H7 (cell line): ENCODE measurements around the gene ARPC1A. TPM values are rescaled to one million over a fixed set of nuclear protein-coding genes. Genes with fewer than 3 reads are reported as not detected.
A peak's percentile ranks its signal among the peaks of the same experiment; 100 is the strongest.
"Not testable (repeated sequence)": the region's sequence is repeated elsewhere in the genome, so short reads cannot be mapped to it uniquely, and the experiment has no call there.

Source experiments
- DNase-seq: peaks from one replicate; pipeline ENCODE4 v3.0.0; 2012
- H3K27me3 ChIP-seq: 2 replicates; pipeline ENCODE4 v1.6.0; 2011; ENCODE audit warnings: mild to moderate bottlenecking, low read length; ENCODE audit not compliant: control insufficient read depth, insufficient read depth
- H3K36me3 ChIP-seq: replicated peaks from 2 replicates; pipeline ENCODE4 v1.5.1; 2011; ENCODE audit warnings: low read length; ENCODE audit not compliant: control insufficient read depth, insufficient read depth
- H3K4me3 ChIP-seq: 2 replicates; pipeline ENCODE4 v1.5.1; 2011; ENCODE audit warnings: low read depth, mild to moderate bottlenecking, control low read depth, low read length, moderate library complexity; ENCODE audit not compliant: insufficient read depth
- total RNA-seq: library from RNA; depleted of rRNA; stranded (reverse); fragments of >200 nt; shearing (Covaris generic); gene quantifications from 2 replicates; pipeline ENCODE4 v1.2.3, GENCODE V29; 2014

The ARPC1A gene
- total RNA-seq, 1 experiment from 2014 or later: 168 TPM

DNA sequence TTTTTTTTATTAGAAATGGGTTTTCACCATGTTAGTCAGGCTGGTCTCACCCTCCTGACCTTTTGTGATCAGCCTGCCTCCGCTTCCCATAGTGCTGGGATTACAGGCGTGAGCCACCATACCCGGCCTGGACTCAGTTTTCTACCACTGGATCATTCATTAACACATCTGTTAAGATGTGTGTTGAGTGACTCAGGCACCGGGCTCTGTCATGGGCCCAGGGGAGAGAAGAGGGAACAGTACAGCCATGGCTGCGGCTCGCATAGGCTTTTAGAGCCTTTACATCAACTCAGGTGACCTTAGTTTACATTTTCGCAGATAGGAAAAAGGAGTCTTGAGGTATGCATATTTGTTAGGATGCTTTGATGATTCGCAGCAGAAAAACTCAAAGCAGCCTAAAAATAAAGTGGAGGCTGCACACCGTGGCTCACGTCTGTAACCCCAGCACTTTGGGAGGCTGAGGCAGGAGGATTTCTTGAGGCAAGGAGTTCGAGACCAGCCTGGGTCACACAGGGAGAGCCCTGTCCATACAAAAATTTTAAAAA is 45.8 kb downstream of the ARPC1A start:
- H3K27me3 ChIP-seq: no peaks in the 10 kb centered on the region; the same call in 1 of the 2 replicates
- H3K4me3 ChIP-seq: no peak overlapping the region
- DNase-seq: no peak
- peaks cover 1% of the 10 kb centered on the region for H3K36me3 ChIP-seq

DNA sequence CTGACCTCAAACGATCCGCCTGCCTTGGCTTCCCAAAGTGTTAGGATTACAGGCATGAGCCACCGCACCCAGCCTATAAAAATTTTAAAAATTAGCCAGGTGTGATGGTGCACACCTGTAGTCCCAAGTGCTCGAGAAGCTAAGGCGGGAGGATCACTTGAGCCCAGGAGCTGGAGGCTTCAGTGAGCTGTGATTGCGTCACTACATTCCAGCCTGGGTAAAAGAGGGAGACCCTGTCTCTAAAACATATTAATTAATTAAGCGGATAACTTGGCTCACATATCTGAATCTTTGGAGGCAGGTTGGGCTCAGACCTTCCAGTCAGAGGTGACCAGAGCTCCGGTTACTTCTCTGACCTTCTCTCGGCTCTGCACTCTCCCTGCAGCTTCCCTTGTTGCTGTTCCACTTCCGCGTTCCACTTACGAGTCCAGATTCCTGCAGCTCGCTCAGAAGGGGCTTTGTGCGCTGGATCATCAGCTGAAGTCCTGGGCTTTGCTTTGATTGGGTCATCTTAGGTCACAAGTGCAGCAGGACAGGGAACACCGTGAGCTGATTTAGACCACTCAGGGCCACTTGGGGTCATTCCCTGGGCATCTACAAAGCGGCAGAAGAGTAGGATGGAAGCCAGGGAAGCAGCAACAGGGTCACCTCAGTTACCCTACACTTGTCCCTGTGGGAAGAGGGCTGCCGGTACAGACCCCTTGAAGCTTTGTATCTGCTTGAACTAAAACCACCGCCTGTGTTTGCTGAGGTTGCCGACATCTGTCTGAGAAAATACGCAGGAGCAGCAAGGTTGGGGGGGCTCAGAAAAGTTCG is 46.8 kb downstream of the ARPC1A start:
- no peaks in the 10 kb centered on the region; the same call in 1 of the 2 replicates for H3K27me3 ChIP-seq
- no peaks in the 10 kb centered on the region for H3K36me3 ChIP-seq
- H3K4me3 ChIP-seq: no peak overlapping the region
- peak; percentile 35 for DNase-seq

DNA sequence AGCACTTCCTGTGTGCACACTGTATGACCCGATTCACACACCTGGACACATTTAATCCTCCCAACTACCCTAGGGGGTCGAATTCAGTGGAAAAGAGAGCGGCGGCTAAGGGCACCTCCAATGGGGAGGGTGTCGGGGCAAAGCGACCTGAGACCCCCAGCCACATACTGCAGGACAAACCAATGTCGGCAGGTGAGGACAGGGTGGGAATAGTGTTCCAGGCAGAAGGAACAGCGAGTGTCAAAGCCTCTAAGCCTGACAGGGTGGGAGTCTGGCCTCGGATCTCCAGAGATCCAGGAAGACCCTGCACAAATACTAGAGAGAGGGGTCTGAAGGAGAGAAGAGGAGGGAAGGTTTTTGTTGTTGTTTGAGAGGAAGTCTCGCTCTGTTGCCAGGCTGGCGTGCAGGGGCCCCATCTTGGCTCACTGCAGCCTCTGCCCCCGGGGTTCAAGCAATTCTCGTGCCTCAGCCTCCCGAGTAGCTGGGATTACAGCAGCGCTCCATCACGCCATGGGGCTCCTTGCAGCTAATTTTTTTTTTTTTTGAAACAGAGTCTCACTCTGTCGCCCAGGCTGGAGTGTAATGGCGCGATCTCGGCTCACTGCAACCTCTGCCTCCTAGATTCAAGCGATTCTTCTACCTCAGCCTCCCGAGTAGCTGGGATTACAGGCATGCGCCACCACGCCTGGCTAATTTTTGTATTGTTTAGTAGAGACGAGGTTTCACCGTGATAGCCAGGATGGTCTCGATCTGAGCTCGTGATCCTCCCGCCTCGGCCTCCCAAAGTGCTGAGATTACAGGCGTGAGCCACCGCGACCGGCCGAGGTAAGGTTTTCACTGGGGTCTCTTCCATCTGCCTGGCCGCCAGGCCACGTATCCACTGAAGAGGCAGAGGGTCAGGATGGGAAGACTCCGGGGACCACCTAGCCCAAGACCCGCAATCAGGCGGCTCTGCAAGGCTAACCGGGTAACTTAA is 47.7 kb downstream of the ARPC1A start:
- H3K36me3 ChIP-seq: no peaks in the 10 kb centered on the region
- peak overlapping the region; percentile 95 for H3K4me3 ChIP-seq
- peak; percentile 25 for DNase-seq
- no peaks in the 10 kb centered on the region; the same call in 1 of the 2 replicates for H3K27me3 ChIP-seq

DNA sequence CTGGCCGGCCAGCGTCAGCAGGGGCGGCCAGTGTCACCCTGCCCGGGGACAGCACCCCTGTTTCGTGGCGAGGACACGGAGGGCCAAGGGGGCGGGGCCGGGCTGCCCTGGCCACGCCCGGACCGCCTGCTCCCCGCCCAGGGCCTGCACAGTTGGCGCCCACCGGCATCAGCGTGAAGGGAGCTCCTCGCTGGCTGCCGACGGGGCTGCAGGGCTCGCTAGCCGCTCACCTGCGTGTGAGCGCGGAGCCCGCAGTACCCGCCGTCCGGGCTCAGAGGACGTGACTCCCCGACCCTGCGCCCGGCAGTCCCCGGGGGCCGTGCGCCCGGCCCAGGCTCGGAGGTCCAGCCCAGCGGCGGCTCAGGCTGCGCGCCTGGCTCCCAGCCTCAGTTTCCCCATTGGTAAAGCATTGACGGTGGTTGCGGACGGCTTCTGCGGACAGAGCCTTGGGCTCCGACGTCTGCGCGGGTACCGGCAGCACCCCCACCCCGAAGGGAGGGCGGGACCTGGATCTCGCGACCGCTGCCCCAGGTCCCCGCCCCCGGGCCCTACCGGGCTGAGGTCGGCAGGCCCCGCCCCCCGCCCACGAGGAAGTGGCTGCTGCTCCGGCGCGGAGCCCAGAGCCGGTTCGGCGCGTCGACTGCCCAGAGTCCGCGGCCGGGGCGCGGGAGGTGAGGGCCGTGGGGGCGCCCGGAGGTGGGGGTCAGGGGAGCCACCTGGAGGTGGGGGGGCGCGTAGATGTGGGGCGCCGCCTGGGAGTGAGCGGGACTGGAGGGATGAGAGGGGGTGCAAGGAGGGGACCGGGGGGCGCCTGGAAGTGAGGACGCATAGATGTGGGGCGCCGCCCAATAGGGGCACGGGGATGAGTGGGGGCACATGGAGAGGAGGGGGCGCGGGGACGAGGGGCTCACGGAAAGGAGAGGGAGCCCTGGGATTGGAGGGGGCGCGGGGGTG is 48.7 kb downstream of the ARPC1A start, which contains the start of gene ARPC1B:
TSS of gene ARPC1B (plus strand) at position 620 of the 954 bp plus-strand sequence. CDS start 10,985 bp downstream, outside the sequence.
- Histone ChIP-seq H3K36me3 (no peaks in the 10 kb centered on the region), H3K4me3 (peak within 1 kb of the TSS; percentile 95), H3K27me3 (no peaks in the 10 kb centered on the region; the same call in 1 of the 2 replicates)
- peak; percentile 99 for DNase-seq

DNA sequence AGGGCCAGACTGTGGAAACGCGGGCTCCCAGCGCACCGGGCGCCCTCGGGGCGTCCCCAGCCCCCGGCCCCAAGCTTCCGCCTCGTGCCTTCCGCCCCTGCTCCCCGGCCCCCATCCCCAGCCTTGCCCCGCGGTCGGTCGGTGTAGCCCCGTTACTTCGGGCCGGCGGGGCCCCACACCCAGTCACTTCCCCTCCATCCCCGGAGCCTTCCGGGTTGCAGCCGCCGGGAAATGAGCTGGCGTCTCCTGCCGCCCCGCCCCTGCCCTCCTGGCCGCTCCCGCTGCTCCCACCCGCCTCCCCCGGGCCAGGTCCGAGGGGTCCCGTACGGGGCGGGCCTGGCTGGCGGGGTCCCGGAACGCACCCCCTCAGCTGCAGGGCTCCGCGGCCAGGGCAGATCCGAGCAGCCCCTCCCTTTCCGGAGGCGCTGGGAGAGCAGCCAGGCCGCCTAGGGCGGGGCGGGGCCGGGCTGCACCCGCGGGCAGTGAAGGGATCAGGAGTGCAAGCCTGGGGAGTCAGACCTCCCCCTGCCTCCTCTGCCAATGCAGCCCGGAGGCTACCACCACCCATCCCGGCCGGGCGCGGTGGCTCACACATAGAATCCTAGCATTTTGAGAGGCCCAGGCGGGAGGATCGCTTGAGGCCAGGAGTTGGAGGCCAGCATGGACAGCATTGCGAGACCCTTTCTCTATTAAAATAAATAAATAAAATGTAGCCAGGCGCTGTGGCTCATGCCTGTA is 49.5 kb downstream of the ARPC1A start:
- H3K27me3 ChIP-seq: no peaks in the 10 kb centered on the region; the same call in 1 of the 2 replicates
- H3K4me3 ChIP-seq: peak overlapping the region; percentile 95
- DNase-seq: peak; percentile 95
- no peaks in the 10 kb centered on the region for H3K36me3 ChIP-seq

DNA sequence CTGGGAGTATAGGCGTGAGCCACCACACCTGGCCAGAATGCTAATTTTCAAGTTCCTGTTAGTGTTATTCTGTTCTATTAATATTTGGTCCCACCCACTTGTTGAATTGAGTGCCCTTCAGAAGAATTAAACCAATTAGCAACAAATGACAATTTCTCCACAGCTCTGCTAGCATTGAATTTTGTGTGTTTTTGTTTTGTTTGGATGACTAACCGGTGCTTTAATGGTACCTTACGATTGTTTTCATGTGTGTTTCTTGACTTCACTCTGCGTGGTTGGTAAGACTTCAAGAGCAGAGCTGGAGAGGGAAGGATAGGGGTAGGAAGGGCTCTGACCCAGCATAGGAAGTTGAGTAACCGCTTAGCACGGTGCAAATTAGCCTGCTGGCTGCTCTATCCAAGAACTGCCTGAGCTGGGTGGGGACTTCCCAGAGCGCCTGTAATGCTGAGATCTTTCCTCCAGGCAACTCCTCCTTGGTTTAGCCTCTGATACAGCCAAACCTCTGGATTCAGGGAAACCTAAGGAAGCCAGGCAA is 53.4 kb downstream of the ARPC1A start:
- no peaks in the 10 kb centered on the region for H3K27me3 ChIP-seq
- H3K4me3 ChIP-seq: no peak overlapping the region
- peak; percentile 67 for DNase-seq

DNA sequence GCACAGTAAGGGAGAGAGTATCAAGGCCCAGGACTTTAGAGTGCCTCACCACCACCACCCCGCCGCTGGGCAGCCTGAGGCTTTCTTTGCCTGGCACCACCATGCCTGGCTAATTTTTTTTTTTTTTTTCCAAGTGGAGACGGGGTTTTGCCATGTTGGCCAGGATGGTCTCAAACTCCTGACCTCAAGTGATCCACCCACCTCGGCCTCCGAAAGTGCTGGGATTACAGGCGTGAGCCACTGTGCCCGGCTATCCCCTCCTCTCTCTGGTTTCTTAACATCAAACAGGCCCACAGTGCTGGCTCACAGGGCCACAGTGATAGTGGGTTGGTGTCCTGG is 54.0 kb downstream of the ARPC1A start:
- not testable (repeated sequence) for H3K27me3 ChIP-seq, H3K36me3 ChIP-seq, DNase-seq, H3K4me3 ChIP-seq

More for the DNA sequence above, 53.4 kb downstream of the ARPC1A start:
- H3K36me3 ChIP-seq: peaks cover 2% of the 10 kb centered on the region; the same call in 1 of the 2 replicates

DNA sequence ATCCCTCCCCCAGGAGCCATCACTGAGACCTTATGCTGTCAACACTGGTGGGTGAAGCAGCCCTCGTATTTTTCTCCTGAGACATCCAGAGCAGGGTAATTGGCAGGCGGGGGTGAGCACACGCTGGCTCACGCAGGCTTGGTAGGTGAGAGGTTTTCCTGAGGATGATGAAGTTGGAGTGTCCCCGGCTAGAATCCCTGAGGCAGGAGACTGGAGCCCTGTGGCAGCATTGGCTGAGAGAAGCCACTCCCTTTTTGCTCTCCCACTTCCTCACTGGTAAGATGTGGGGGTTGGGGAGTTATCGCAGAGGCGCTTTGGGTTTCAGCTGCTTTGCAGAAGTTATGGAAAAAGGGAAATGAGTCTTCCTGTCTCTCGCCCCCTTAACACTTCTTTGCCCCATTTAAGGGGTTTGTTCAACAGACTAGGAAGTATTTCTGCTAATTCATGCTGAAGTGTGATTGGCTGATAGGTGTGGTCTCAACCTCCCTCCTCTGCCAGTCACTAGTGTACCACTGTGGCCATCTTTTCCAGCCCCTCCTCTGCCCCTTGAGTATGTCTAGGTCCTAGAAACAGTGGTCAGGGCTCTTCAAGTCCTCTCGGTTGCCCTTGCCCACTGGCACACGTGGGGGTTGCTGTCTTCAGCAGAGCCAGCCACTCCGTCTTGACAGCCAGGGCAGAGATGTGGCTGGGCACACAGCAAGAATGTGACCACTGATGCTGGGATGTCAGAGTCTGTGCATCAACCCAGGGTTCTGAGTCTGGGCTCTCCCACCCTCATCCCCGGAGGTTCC is 54.5 kb downstream of the ARPC1A start:
- Histone ChIP-seq H3K36me3 (peaks cover 2% of the 10 kb centered on the region; the same call in 1 of the 2 replicates), H3K27me3 (no peaks in the 10 kb centered on the region), H3K4me3 (no peak overlapping the region)
- peak; percentile 60 for DNase-seq

DNA sequence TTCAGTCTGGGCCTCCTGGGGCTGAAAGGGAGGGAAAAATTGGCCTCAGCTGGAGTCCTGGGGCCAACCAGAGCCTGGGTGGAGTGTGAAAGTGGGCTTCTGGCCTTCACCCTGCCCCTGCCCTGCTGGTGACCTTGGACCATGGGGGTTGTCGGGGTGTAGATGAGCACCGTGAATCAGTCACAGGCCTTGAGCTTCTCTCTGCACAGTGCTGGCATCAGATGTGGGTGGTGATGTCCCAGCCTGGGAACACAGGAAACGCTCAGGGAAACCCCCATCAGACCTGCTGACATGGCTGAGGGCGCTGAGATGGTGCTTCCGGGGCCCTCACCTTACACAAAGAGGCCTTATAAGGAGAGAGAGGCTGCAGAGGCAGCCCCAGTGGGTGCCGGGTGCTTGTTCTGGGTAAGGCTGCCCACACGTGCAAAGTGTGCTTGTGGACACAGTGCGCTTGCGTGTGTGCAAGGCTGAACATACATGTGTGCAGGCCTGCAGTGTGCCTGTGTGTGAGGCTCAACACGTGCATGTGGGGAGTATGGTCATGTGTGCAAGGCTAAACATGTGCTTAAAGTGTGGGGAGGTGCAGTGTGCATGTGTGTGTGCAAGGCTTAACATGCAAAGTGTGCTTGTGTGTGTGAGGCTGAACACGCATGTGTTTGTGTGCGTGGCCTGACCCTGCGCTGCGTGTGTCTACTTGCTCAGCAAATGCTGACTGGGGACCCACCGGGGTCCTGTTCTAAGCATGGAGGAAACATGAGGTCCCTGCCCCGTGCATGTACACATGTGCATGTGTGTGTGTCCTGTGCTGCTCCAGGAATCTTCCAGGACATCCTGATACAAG is 55.3 kb downstream of the ARPC1A start:
- no peaks in the 10 kb centered on the region for H3K27me3 ChIP-seq
- H3K36me3 ChIP-seq: peaks cover 2% of the 10 kb centered on the region; the same call in 1 of the 2 replicates
- H3K4me3 ChIP-seq: no peak overlapping the region
- no peak for DNase-seq

DNA sequence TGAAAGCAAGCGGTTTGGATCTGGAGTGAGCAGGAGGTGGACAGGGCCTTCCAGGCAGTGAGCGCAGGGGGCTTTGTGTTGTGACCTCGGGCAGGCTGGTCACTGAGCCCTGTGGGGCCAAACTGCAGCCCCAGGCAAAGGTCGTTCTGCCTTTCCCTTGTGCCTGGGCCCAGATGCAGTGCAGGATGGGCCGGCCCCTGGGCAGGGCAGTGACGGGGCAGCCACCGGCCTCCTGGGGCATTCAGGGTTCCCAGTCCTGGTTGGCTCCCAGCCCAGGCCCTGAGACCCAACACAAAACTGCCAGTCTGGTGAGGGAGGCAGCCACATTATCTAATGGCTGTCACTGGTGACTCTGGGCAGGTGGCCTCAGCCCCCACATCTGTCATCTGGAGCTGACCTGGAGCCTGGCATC is 56.0 kb downstream of the ARPC1A start:
- Histone ChIP-seq H3K27me3 (no peaks in the 10 kb centered on the region), H3K4me3 (no peak overlapping the region), H3K36me3 (peaks cover 2% of the 10 kb centered on the region; the same call in 1 of the 2 replicates)
- DNase-seq: peak; percentile 43

DNA sequence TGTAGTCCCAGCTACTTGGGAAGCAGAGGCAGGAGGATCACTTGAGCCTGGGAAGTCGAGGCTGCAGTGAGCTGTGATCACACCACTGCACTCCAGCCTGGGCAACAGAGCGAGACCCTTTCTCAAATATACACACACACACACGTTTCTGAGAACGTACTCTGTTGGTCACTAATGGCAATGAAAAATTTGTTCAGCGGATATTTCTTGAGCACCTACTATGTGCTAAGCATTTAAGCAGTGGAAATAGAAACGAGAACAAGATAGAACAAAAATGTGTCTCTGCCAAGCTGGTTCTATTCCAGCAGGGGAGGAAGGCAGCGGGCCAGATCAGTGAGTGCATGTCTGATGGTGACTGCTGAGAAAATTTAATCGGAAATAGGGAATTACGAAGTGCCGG is 57.5 kb downstream of the ARPC1A start:
- Histone ChIP-seq H3K36me3 (peaks cover 7% of the 10 kb centered on the region), H3K27me3 (no peaks in the 10 kb centered on the region), H3K4me3 (no peak overlapping the region)
- no peak for DNase-seq
